ENCODE results near the gene SNRNP70. TPM values are rescaled to one million over a fixed set of nuclear protein-coding genes. Genes with fewer than 3 reads are reported as not detected.
"Not testable (repeated sequence)": the region's sequence is repeated elsewhere in the genome, so short reads cannot be mapped to it uniquely, and the experiment has no call there.

Gene SNRNP70
- total and polyA plus RNA-seq, 3 donors from 2014 or later: 184 to 484 (median 422) TPM

DNA sequence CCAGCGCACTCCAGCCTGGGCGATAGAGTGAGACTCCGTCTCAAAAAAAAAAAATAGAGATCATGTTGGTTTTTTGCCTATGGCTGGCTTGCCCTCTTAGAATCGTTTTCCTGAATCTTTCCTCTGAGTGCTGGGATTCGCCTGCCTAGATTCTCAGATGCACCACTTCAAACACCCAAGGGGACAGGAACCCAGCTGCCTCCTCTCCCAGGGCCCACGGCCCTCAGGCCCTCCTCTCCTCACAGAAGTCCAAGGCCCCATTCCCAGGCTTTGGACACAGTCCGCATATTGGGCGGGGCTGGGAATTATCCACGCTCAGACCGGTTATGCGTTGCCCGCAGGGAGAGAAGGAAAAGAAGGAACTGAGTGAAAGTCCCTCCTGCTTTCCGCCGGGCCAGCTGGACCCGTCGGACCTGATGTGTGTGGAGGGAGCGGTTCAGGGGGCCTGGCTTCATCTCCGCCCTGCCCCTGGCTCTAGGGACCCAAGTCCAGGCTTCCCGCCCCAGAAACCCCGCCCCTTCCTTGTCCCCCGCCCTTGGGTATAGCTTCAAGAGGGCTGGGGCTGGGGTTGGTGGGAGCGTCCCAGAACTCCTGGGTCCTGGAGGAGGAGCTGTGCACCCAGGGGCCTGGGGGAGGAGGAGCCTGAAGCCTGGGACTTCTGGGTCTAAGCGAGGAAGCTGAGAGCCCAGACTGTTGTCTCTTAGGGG, 39.9 kb downstream of the SNRNP70 start:
- Histone ChIP-seq H3K27ac (no peak overlapping the region), H3K4me1 (peaks cover 10% of the 10 kb centered on the region), H3K27me3 (no peaks in the 10 kb centered on the region), H3K36me3 (ENCODE audit: low read depth, missing control alignments) (no peaks in the 10 kb centered on the region), H3K9me3 (no peaks in the 10 kb centered on the region), H3K4me3 (peak overlapping the region in 1 of 2 donors; percentile 8)
- WGBS, 2 donors: 25 to 35% methylated on average over 21 to 23 of the region's 23 CpGs
- no peak for TF ChIP-seq POLR2A (IDR thresholded peaks at IDR 0.05)
- TF ChIP-seq, protein P1, sequence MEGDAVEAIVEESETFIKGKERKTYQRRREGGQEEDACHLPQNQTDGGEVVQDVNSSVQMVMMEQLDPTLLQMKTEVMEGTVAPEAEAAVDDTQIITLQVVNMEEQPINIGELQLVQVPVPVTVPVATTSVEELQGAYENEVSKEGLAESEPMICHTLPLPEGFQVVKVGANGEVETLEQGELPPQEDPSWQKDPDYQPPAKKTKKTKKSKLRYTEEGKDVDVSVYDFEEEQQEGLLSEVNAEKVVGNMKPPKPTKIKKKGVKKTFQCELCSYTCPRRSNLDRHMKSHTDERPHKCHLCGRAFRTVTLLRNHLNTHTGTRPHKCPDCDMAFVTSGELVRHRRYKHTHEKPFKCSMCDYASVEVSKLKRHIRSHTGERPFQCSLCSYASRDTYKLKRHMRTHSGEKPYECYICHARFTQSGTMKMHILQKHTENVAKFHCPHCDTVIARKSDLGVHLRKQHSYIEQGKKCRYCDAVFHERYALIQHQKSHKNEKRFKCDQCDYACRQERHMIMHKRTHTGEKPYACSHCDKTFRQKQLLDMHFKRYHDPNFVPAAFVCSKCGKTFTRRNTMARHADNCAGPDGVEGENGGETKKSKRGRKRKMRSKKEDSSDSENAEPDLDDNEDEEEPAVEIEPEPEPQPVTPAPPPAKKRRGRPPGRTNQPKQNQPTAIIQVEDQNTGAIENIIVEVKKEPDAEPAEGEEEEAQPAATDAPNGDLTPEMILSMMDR (IDR thresholded peaks at IDR 0.05): no peak
- intact Hi-C loops (cut with DNase I; ENCODE audit: low total_unique reads): no loop called here
- DNase-seq: no peak

DNA sequence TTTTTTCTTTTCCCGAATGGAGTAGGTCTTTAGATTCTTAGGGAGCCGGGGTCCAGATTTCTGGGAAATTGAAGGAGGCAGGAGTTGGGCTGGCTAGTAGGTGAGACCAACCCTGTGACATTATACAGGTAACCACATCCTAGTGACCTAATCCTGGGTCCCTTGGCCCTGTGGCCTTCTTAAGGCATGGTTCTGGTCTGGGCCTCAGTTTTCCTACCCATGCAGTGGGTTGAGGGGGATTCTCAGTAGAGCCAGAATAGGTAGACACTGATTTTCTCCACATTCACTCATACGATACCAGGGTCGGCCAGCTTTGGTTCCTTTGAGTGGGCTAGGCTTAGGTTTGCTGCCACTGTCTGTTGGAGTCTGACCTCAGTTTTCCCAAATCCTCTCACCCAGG, 41.3 kb downstream of the SNRNP70 start:
- no peaks in the 10 kb centered on the region for H3K9me3 ChIP-seq
- TF ChIP-seq POLR2A (IDR thresholded peaks at IDR 0.05): no peak
- TF ChIP-seq, protein P1 (IDR thresholded peaks at IDR 0.05): no peak
- H3K4me1 ChIP-seq: peaks cover 7% of the 10 kb centered on the region
- intact Hi-C loops (cut with DNase I; ENCODE audit: low total_unique reads): no loop called here
- H3K36me3 ChIP-seq (ENCODE audit: low read depth, missing control alignments): no peaks in the 10 kb centered on the region
- 64 to 86% methylated on average over 4 of the region's 4 CpGs for WGBS, 2 donors
- DNase-seq: no peak
- no peaks in the 10 kb centered on the region for H3K27me3 ChIP-seq
- H3K4me3 ChIP-seq: no peak overlapping the region
- H3K27ac ChIP-seq: no peak overlapping the region

DNA sequence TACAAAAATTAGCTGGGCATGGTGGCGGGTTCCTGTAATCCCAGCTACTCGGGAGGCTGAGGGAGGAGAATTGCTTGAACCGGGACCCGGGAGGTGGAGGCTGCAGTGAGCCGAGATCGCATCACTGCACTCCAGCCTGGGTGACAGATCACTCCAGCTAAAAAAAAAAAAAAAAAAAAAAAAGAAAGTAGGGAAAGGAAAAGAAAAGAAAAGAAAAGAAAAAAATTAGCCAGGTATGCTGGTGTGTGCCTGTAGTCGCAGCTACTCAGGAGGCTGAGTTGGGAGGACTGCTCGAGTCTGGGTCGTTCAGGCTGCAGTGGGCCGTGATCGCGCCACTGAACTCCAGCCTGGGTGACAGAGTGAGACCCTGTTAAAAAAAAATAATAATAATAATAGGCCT, 42.0 kb downstream of the SNRNP70 start:
- H3K4me1 ChIP-seq; intact Hi-C loops (cut with DNase I; ENCODE audit: low total_unique reads); H3K36me3 ChIP-seq (ENCODE audit: low read depth, missing control alignments); H3K9me3 ChIP-seq; H3K27me3 ChIP-seq; DNase-seq: not testable (repeated sequence)
- Histone ChIP-seq H3K4me3 (peak overlapping the region in 1 of 2 donors; percentile 25), H3K27ac (peak overlapping the region in 1 of 2 donors; percentile 36)
- 65 to 80% methylated on average over 12 of the region's 12 CpGs for WGBS, 2 donors

DNA sequence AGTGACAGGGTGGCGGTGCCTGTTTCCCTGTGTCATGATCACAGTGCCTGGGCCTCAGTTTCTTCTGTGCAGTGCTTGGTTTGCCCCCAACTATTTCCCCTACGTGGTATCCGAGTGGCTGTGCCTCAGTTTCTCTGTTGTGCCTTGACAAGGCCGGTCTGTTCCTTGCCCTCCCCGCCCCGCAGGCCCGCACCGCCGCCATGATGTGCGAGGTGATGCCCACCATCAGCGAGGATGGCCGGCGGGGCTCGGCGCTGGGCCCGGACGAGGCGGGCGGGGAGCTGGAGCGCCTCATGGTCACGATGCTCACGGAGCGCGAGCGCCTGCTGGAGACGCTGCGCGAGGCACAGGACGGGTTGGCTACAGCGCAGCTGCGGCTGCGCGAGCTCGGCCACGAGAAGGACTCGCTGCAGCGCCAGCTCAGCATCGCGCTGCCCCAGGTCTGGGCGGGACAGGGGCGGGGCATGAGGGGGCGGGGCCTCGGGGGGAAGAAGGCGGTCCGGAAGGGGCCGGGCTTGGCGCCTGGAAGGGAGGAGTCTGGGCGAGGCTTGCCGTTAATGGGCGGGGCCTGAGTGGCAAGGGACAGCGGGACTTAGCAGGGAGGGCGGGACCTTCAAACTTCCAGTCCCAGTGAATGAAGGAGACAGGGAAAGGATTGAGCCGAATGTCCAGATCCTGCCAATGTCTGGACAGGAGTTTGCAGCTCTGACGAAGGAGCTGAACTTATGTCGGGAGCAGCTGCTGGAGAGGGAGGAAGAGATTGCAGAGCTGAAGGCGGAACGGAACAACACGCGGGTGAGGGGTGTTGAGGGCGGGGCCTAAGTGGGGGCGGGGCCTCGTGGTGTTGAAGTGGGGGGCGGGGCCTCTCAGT, 42.7 kb downstream of the SNRNP70 start:
- TF ChIP-seq POLR2A (IDR thresholded peaks at IDR 0.05): no peak
- TF ChIP-seq, protein P1 (IDR thresholded peaks at IDR 0.05): peak in 1 of 3 experiments; percentile 3
- intact Hi-C loops (cut with DNase I; ENCODE audit: low total_unique reads): no loop called here
- 4 to 9% methylated on average over 15 to 57 of the region's 63 CpGs for WGBS, 2 donors
- H3K4me1 ChIP-seq: peaks cover 7% of the 10 kb centered on the region
- H3K36me3 ChIP-seq (ENCODE audit: low read depth, missing control alignments): no peaks in the 10 kb centered on the region
- H3K27ac ChIP-seq: peak overlapping the region in 1 of 2 donors; percentile 36
- H3K4me3 ChIP-seq: peak overlapping the region; percentile 0 to 25
- DNase-seq: peak; percentile 96
- no peaks in the 10 kb centered on the region for H3K27me3 ChIP-seq
- no peaks in the 10 kb centered on the region for H3K9me3 ChIP-seq

DNA sequence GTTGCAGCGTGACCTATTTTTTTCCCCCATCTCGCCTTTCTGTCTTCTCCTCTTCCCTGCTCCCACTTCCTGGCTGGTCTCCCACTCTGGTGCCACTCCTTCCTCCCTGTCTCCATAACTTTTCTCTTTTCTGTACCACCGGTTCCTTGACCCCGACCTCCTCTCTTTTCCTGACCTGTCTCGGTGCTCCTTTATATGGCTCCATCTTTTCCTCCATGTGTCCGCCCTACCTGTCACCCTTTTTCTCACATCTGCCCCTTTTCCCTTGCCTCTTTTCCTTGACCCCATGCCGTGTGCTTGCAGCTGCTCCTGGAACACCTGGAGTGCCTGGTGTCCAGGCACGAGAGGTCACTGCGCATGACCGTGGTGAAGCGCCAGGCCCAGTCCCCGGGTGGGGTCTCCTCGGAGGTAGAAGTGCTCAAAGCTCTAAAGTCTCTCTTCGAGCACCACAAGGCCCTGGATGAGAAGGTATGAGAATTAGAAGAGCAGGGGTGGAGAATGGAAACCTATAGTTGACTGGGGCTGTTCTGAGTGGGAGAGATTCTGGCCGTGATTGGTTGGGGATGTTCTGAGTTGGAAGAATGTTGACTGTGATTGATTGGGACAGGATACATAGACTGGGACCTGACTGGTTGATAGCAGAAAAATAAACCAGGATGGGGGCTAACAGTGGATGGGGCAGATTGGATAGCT, 43.4 kb downstream of the SNRNP70 start:
- peaks cover 11% of the 10 kb centered on the region for H3K4me1 ChIP-seq
- no peaks in the 10 kb centered on the region for H3K36me3 ChIP-seq (ENCODE audit: low read depth, missing control alignments)
- intact Hi-C loops (cut with DNase I; ENCODE audit: low total_unique reads): no loop called here
- no peaks in the 10 kb centered on the region for H3K27me3 ChIP-seq
- peak overlapping the region; percentile 0 to 25 for H3K4me3 ChIP-seq
- no peak for DNase-seq
- no peak for TF ChIP-seq POLR2A (IDR thresholded peaks at IDR 0.05)
- TF ChIP-seq, protein P1 (IDR thresholded peaks at IDR 0.05): no peak
- 30 to 51% methylated on average over 11 to 15 of the region's 15 CpGs for WGBS, 2 donors
- no peaks in the 10 kb centered on the region for H3K9me3 ChIP-seq
- H3K27ac ChIP-seq: no peak overlapping the region
